HG02763 (cell line): ENCODE measurements around the gene TRMT61A.

Experiments
- ATAC-seq: cut with Tn5 transposase; IDR thresholded peaks from one replicate; pipeline ENCODE4 v1.9.1; 2021; ENCODE audit warnings: mild to moderate bottlenecking, moderate library complexity; ENCODE audit not compliant: unreplicated experiment

TRMT61A gene

GRCh38 chr14:103561381-103562178 lies 32.6 kb downstream of the TRMT61A start:
- peak; percentile 8 for ATAC-seq

- peak; percentile 24 for ATAC-seq
Measured at GRCh38 chr14:103562179-103562428, 33.1 kb downstream of the TRMT61A start.

- ATAC-seq = peak; percentile 73
Measured at GRCh38 chr14:103562429-103563225, 33.6 kb downstream of the TRMT61A start, which contains the start of the genes BAG5 and COA8. BAG5 (minus strand) TSS chr14:103562657; CDS start chr14:103561164, 1,493 bp downstream. COA8 (plus strand) TSS chr14:103562960; CDS start chr14:103563002, 42 bp downstream.

GRCh38 chr14:103563226-103563620 lies 34.2 kb downstream of the TRMT61A start:
- no peak for ATAC-seq

GRCh38 chr14:103563844-103564505 lies 35.0 kb downstream of the TRMT61A start:
- no peak for ATAC-seq

- ATAC-seq = no peak
Measured at GRCh38 chr14:103568952-103569351, 40.0 kb downstream of the TRMT61A start.

- no peak for ATAC-seq
Measured at GRCh38 chr14:103569408-103569807, 40.4 kb downstream of the TRMT61A start.

- ATAC-seq = no peak
Measured at GRCh38 chr14:103574104-103574503, 45.1 kb downstream of the TRMT61A start.

- ATAC-seq = no peak
Measured at GRCh38 chr14:103574707-103575285, 45.8 kb downstream of the TRMT61A start.

- ATAC-seq = no peak
Measured at GRCh38 chr14:103576371-103577024, 47.5 kb downstream of the TRMT61A start.

GRCh38 chr14:103578401-103579075 lies 49.5 kb downstream of the TRMT61A start:
- ATAC-seq = no peak

- no peak for ATAC-seq
Measured at GRCh38 chr14:103581206-103581605, 52.2 kb downstream of the TRMT61A start.

GRCh38 chr14:103581954-103582703 lies 53.1 kb downstream of the TRMT61A start:
- no peak for ATAC-seq

- ATAC-seq = no peak
Measured at GRCh38 chr14:103584326-103584915, 55.4 kb downstream of the TRMT61A start.
